Spleen (tissue), 7 donors: ENCODE data around the gene HOXC5.

Experiments
- POLR2A ChIP-seq, 3 donors: fragments of 450-650 bp; IDR thresholded peaks; one replicate each; pipeline ENCODE4 v1.5.1; 2017; ENCODE audit warnings: antibody characterized with exemption in 3 of 3, mild to moderate bottlenecking in 1 of 3
- POLR2AphosphoS5 ChIP-seq, 3 donors: sonication (generic); formaldehyde crosslinking; IDR thresholded peaks; one replicate each; pipeline ENCODE4 v1.5.1; 2017; ENCODE audit warnings: antibody characterized with exemption in 3 of 3
- TF ChIP-seq, protein P1 (sequence below), 11 experiments: fragments of 200-600 bp in 7 of 11; fragments of 450-650 bp in 4 of 11; sonication (generic) in 4 of 11; IDR thresholded peaks in 8 of 11; conservative IDR thresholded peaks in 3 of 11; 1 replicate in 7 of 11; 2 replicates in 4 of 11; pipeline versions ENCODE4 v1.4.0 to v1.8.0; 2016 to 2021; ENCODE audit warnings: antibody characterized with exemption in 11 of 11, inconsistent platforms in 4 of 11, mild to moderate bottlenecking in 1 of 11
- donor health status: DM: no; HTN: no; CAD: no; lungs with moderate emphysema.
- donor health status: DM: no; HTN: no; CAD: no.
- donor health status: DM: no; HTN: no; CAD: no.

DNA sequence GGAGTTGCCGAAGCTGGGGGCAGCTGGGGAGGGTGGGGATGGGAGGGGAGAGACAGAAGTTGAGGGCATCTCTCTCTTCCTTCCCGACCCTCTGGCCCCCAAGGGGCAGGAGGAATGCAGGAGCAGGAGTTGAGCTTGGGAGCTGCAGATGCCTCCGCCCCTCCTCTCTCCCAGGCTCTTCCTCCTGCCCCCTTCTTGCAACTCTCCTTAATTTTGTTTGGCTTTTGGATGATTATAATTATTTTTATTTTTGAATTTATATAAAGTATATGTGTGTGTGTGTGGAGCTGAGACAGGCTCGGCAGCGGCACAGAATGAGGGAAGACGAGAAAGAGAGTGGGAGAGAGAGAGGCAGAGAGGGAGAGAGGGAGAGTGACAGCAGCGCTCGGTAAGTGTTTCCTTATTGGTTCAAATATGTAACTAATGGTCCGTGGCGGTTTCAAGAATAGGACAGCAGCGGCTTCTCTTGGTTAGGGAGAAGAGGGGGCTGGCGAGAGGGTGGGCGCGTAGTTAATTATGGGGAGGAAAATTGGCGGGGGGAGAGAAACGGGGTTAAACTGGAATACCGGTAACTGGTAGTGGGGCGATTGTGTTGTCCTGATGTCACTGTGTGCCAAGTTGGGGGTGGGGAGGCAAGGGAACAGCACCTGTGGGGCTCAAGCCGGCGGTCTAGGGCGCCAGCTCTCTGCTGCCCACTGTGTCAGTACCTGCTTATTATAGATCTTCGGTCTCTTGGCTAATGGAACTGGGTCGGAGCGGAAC, 15.6 kb upstream of the HOXC5 start:
- TF ChIP-seq, protein P1, sequence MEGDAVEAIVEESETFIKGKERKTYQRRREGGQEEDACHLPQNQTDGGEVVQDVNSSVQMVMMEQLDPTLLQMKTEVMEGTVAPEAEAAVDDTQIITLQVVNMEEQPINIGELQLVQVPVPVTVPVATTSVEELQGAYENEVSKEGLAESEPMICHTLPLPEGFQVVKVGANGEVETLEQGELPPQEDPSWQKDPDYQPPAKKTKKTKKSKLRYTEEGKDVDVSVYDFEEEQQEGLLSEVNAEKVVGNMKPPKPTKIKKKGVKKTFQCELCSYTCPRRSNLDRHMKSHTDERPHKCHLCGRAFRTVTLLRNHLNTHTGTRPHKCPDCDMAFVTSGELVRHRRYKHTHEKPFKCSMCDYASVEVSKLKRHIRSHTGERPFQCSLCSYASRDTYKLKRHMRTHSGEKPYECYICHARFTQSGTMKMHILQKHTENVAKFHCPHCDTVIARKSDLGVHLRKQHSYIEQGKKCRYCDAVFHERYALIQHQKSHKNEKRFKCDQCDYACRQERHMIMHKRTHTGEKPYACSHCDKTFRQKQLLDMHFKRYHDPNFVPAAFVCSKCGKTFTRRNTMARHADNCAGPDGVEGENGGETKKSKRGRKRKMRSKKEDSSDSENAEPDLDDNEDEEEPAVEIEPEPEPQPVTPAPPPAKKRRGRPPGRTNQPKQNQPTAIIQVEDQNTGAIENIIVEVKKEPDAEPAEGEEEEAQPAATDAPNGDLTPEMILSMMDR (IDR thresholded peaks at IDR 0.05 in 8 of 11, conservative IDR thresholded peaks at IDR 0.05 in 3 of 11): no peak
- TF ChIP-seq POLR2AphosphoS5 (IDR thresholded peaks at IDR 0.05) (no peak), POLR2A (IDR thresholded peaks at IDR 0.05) (no peak)
